Kidney (tissue), 14 donors: Measurements from ENCODE around the gene LMNTD1. TPM values are rescaled to one million over a fixed set of nuclear protein-coding genes. Genes with fewer than 3 reads are reported as not detected.

Experiments
- DNase-seq, 5 donors: peaks; one replicate each; pipeline ENCODE4 v3.0.0-alpha.2; 2013 to 2020
- FAIRE-seq: peaks from 2 replicates; lab custom pipeline; 2012; peaks lifted over from hg19 to GRCh38; lab: Jason Lieb, UNC
- H3K27ac ChIP-seq, 2 donors: one replicate each; pipeline ENCODE4 v1.7.0; 2013; ENCODE audit warnings: low read depth in 2 of 2, low read length in 2 of 2, inconsistent platforms in 1 of 2
- H3K27me3 ChIP-seq: one replicate; pipeline ENCODE4 v1.7.1; 2013; ENCODE audit warnings: low read length, inconsistent platforms; ENCODE audit not compliant: control insufficient read depth, insufficient read depth
- H3K36me3 ChIP-seq, 3 donors: one replicate each; pipeline versions ENCODE4 v1.7.0 to v1.7.1; 2013; ENCODE audit warnings: low read length in 3 of 3, control low read depth in 1 of 3, inconsistent platforms in 1 of 3; ENCODE audit not compliant: insufficient read depth in 3 of 3, control insufficient read depth in 2 of 3
- H3K4me1 ChIP-seq, 3 donors: one replicate each; pipeline versions ENCODE4 v1.7.0 to v1.7.1; 2013; ENCODE audit warnings: low read length in 3 of 3, inconsistent platforms in 1 of 3, low read depth in 1 of 3; ENCODE audit not compliant: control insufficient read depth in 2 of 3, insufficient read depth in 2 of 3
- H3K4me3 ChIP-seq, 3 donors: one replicate each; pipeline versions ENCODE4 v1.7.0 to v1.8.1; 2013; ENCODE audit warnings: low read length in 3 of 3, control low read depth in 1 of 3, inconsistent platforms in 1 of 3
- H3K9ac ChIP-seq, 3 donors: one replicate each; pipeline versions ENCODE4 v1.7.0 to v1.7.1; 2013; ENCODE audit warnings: low read length in 3 of 3, control low read depth in 1 of 3, inconsistent platforms in 1 of 3
- H3K9me3 ChIP-seq, 3 donors: one replicate each; pipeline versions ENCODE4 v1.7.0 to v1.7.1; 2013; ENCODE audit warnings: low read length in 3 of 3, control low read depth in 1 of 3, inconsistent platforms in 1 of 3; ENCODE audit not compliant: control insufficient read depth in 2 of 3, insufficient read depth in 1 of 3
- CTCF ChIP-seq: IDR thresholded peaks from 3 replicates; pipeline ENCODE4 v1.5.1; 2012; ENCODE audit warnings: mild to moderate bottlenecking, moderate library complexity, borderline replicate concordance; ENCODE audit not compliant: insufficient read depth; ENCODE audit errors: extremely low read depth
- intact Hi-C: fragments of 100-400 bp; cut with DNase I; formaldehyde crosslinking; loops from one replicate; pipeline ENCODE4 v1.11.1; 2022
- polyA plus RNA-seq: library from polyadenylated mRNA; stranded (reverse); fragments of 350-450 nt; fragmentation: Illumina TruSeq; extraction: RNeasy Lipid Tissue Mini Kit (QIAGEN cat#74804); gene quantifications from one replicate; pipeline ENCODE4 v1.2.3, GENCODE V29; 2014; ENCODE audit warnings: low read depth, low replicate concordance; ENCODE audit not compliant: insufficient read depth
- total RNA-seq: library from RNA; stranded (reverse); fragmentation: NEBNext Ultra II Directional; extraction: Animal tissue kit (Norgen Biotek cat#: 25700); gene quantifications from one replicate; pipeline ENCODE4 v1.2.1, GENCODE V29; 2021
- donor health status: control.
- donor health status: control.
- donor health status: control.
- donor health status: control.
- donor health status: control.
- donor health status: DM: yes; HTN: yes; CAD: no.
- donor health status: Normal renal cell carcinoma (clear cell type).

The LMNTD1 gene
- total and polyA plus RNA-seq, 2 donors from 2014 or later, result not detected

- no peak for DNase-seq
- H3K4me1 ChIP-seq, result no peaks in the 10 kb centered on the region
- H3K9me3 ChIP-seq, result no peaks in the 10 kb centered on the region
- H3K27me3 ChIP-seq, result no peaks in the 10 kb centered on the region
- no peak for TF ChIP-seq CTCF
- H3K4me3 ChIP-seq, result no peak overlapping the region
- H3K9ac ChIP-seq, result no peak overlapping the region
- no peak overlapping the region for H3K27ac ChIP-seq
- intact Hi-C loops, result no loop called here
- H3K36me3 ChIP-seq, result no peaks in the 10 kb centered on the region
- FAIRE-seq, result no peak
Observed at GRCh38 chr12:25526778-25527177, 26.3 kb downstream of the LMNTD1 start.

- Histone ChIP-seq H3K9ac (no peak overlapping the region), H3K27me3 (no peaks in the 10 kb centered on the region), H3K4me3 (no peak overlapping the region), H3K4me1 (no peaks in the 10 kb centered on the region), H3K27ac (no peak overlapping the region), H3K36me3 (no peaks in the 10 kb centered on the region), H3K9me3 (no peaks in the 10 kb centered on the region)
- TF ChIP-seq CTCF, result no peak
- FAIRE-seq, result no peak
- DNase-seq, result peak in 3 of 5 donors; percentile 21 to 60 (median 57)
- intact Hi-C loops, result no loop called here
Observed at GRCh38 chr12:25524366-25524765, 28.7 kb downstream of the LMNTD1 start.

GRCh38 chr12:25521625-25522256, 31.3 kb downstream of the LMNTD1 start:
- Histone ChIP-seq H3K4me3 (no peak overlapping the region), H3K4me1 (no peaks in the 10 kb centered on the region), H3K9ac (no peak overlapping the region), H3K36me3 (no peaks in the 10 kb centered on the region), H3K27ac (no peak overlapping the region), H3K27me3 (no peaks in the 10 kb centered on the region), H3K9me3 (no peaks in the 10 kb centered on the region)
- FAIRE-seq, result no peak
- no peak for TF ChIP-seq CTCF
- intact Hi-C loops, result no loop called here
- peak in 1 of 5 donors; percentile 16 for DNase-seq

GRCh38 chr12:25518512-25518911, 34.6 kb downstream of the LMNTD1 start:
- Histone ChIP-seq H3K4me3 (no peak overlapping the region), H3K27me3 (no peaks in the 10 kb centered on the region), H3K27ac (no peak overlapping the region), H3K36me3 (no peaks in the 10 kb centered on the region), H3K9me3 (no peaks in the 10 kb centered on the region), H3K4me1 (no peaks in the 10 kb centered on the region), H3K9ac (no peak overlapping the region)
- DNase-seq (no peak), FAIRE-seq (no peak)
- intact Hi-C loops, result no loop called here
- no peak for TF ChIP-seq CTCF
